ENCODE data around the gene TNNT2.

Gene TNNT2

GRCh38 chr1:201311356-201312011 lies 66.0 kb downstream of the TNNT2 start:
- H3K27me3 ChIP-seq (ENCODE audit: low read depth, low read length), result peaks cover 62% of the 10 kb centered on the region
- no peak for TF ChIP-seq EZH2phosphoT487 (IDR thresholded peaks at IDR 0.05; ENCODE audit: low read depth)
- no peak for TF ChIP-seq CTCF (IDR thresholded peaks at IDR 0.05; ENCODE audit: low read depth, low read length)
- no peak overlapping the region for H3K4me3 ChIP-seq (ENCODE audit: low read length)
- H3K9me3 ChIP-seq (ENCODE audit: insufficient read depth, low read length), result no peaks in the 10 kb centered on the region
- H3K36me3 ChIP-seq (replicated peaks; ENCODE audit: low read depth, low read length), result no peaks in the 10 kb centered on the region
- no peaks in the 10 kb centered on the region for H3K4me1 ChIP-seq (ENCODE audit: low read length)
- no peak overlapping the region for H3K4me2 ChIP-seq (ENCODE audit: low read length)
- no peaks in the 10 kb centered on the region for H4K20me1 ChIP-seq (ENCODE audit: insufficient read depth, low read length)
- no peak overlapping the region for H2AFZ ChIP-seq (ENCODE audit: low read depth, low read length)
- no peak overlapping the region for H3K9ac ChIP-seq (ENCODE audit: low read length)
- H3K79me2 ChIP-seq (ENCODE audit: low read length), result no peaks in the 10 kb centered on the region
- H3K27ac ChIP-seq (ENCODE audit: low read length), result no peak overlapping the region

- H3K9me3 ChIP-seq (ENCODE audit: insufficient read depth, low read length), result no peaks in the 10 kb centered on the region
- H3K4me2 ChIP-seq (ENCODE audit: low read length), result no peak overlapping the region
- H3K27me3 ChIP-seq (ENCODE audit: low read depth, low read length), result peaks cover 68% of the 10 kb centered on the region
- no peaks in the 10 kb centered on the region for H4K20me1 ChIP-seq (ENCODE audit: insufficient read depth, low read length)
- no peak overlapping the region for H3K4me3 ChIP-seq (ENCODE audit: low read length)
- no peak overlapping the region for H3K27ac ChIP-seq (ENCODE audit: low read length)
- H3K4me1 ChIP-seq (ENCODE audit: low read length), result no peaks in the 10 kb centered on the region
- H2AFZ ChIP-seq (ENCODE audit: low read depth, low read length), result no peak overlapping the region
- H3K79me2 ChIP-seq (ENCODE audit: low read length), result no peaks in the 10 kb centered on the region
- TF ChIP-seq EZH2phosphoT487 (IDR thresholded peaks at IDR 0.05; ENCODE audit: low read depth), result no peak
- TF ChIP-seq CTCF (IDR thresholded peaks at IDR 0.05; ENCODE audit: low read depth, low read length), result no peak
- no peaks in the 10 kb centered on the region for H3K36me3 ChIP-seq (replicated peaks; ENCODE audit: low read depth, low read length)
- H3K9ac ChIP-seq (ENCODE audit: low read length), result no peak overlapping the region
Measured at GRCh38 chr1:201310986-201311355, 66.5 kb downstream of the TNNT2 start.

DNA sequence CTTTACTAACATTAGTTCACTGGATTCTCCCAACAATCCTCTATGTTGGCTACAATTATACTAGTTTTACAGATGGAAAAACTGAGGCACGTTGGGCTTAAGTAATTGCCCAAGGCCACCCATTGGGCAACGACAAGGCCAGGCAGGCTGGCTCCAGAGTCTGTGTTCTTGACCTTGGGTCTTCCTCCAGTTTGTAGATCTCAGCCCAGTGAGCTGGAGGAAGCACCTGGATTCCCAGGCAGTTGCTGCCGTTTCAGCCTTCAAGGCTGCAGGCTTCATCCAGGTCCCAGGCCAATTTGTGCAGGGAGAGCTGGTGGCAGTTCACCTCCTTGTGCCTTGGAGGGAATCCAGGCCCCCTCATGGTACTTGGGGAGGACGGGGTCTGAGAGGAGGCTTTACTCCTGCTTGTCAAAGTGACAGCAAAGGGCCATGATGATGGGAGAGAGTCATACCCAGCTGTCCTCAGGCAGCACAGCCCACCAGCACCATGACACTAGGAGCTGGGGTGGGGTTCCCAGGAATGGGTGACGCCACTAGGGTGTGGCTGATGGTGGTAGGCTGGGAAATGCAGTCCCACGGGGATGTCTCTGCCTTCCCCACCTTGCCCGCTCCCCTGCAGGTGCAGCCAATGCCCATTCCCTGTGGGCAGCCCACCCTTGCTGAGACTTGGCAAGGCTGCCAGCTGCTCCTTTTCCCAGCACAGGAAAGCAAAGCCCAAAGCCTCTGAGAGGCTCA lies 67.1 kb downstream of the TNNT2 start:
- Histone ChIP-seq H3K4me2 (ENCODE audit: low read length) (no peak overlapping the region), H3K4me1 (ENCODE audit: low read length) (no peaks in the 10 kb centered on the region), H3K27ac (ENCODE audit: low read length) (no peak overlapping the region)

More for the DNA sequence above, 67.1 kb downstream of the TNNT2 start:
- no peaks in the 10 kb centered on the region for H4K20me1 ChIP-seq (ENCODE audit: insufficient read depth, low read length)
- no peak overlapping the region for H2AFZ ChIP-seq (ENCODE audit: low read depth, low read length)
- no peaks in the 10 kb centered on the region for H3K36me3 ChIP-seq (replicated peaks; ENCODE audit: low read depth, low read length)
- no peak overlapping the region for H3K4me3 ChIP-seq (ENCODE audit: low read length)
- H3K9me3 ChIP-seq (ENCODE audit: insufficient read depth, low read length), result no peaks in the 10 kb centered on the region
- H3K27me3 ChIP-seq (ENCODE audit: low read depth, low read length), result peaks cover 71% of the 10 kb centered on the region
- no peaks in the 10 kb centered on the region for H3K79me2 ChIP-seq (ENCODE audit: low read length)
- no peak for TF ChIP-seq CTCF (IDR thresholded peaks at IDR 0.05; ENCODE audit: low read depth, low read length)
- no peak for TF ChIP-seq EZH2phosphoT487 (IDR thresholded peaks at IDR 0.05; ENCODE audit: low read depth)
- no peak overlapping the region for H3K9ac ChIP-seq (ENCODE audit: low read length)

Measured in OCI-LY3 (cell line).